Immature natural killer cell (primary cell): ENCODE data around the gene PTMA. TPM values are rescaled to one million over a fixed set of nuclear protein-coding genes. Genes with fewer than 3 reads are reported as not detected.

Experiments used
- DNase-seq, 3 donors: peaks; one replicate each; pipeline ENCODE4 v3.0.0; 2022; ENCODE audit warnings: mixed read lengths in 1 of 3
- H3K27ac Mint-ChIP-seq, 6 donors: one replicate each; pipeline ENCODE4 v1.8.0; 2020; ENCODE audit warnings: mixed read lengths in 6 of 6, mild to moderate bottlenecking in 5 of 6, inconsistent platforms in 4 of 6, moderate library complexity in 3 of 6
- H3K27me3 Mint-ChIP-seq, 3 donors: one replicate each; pipeline ENCODE4 v1.8.0; 2020 to 2021; ENCODE audit warnings: low read depth in 3 of 3, mild to moderate bottlenecking in 3 of 3, mixed read lengths in 3 of 3, moderate library complexity in 3 of 3, inconsistent platforms in 1 of 3
- H3K36me3 Mint-ChIP-seq, 3 donors: one replicate each; pipeline ENCODE4 v1.8.0; 2020; ENCODE audit warnings: mixed read lengths in 3 of 3, inconsistent platforms in 2 of 3, mild to moderate bottlenecking in 2 of 3
- H3K4me1 Mint-ChIP-seq, 2 donors: one replicate each; pipeline ENCODE4 v1.8.0; 2020; ENCODE audit warnings: inconsistent platforms in 2 of 2, mild to moderate bottlenecking in 2 of 2, mixed read lengths in 2 of 2, moderate library complexity in 1 of 2
- H3K4me3 Mint-ChIP-seq, 5 donors: one replicate each; pipeline ENCODE4 v1.8.0; 2020; ENCODE audit warnings: mild to moderate bottlenecking in 5 of 5, mixed read lengths in 5 of 5, inconsistent platforms in 3 of 5, moderate library complexity in 3 of 5
- H3K9me3 Mint-ChIP-seq, 6 donors: one replicate each; pipeline ENCODE4 v1.8.0; 2020; ENCODE audit warnings: mild to moderate bottlenecking in 6 of 6, mixed read lengths in 6 of 6, inconsistent platforms in 4 of 6, moderate library complexity in 3 of 6
- polyA plus RNA-seq, 3 donors: library from polyadenylated mRNA; unstranded; fragments of 300-500 nt; fragmentation: Illumina TruSeq; gene quantifications; one replicate each; pipeline ENCODE4 v1.2.3, GENCODE V29; 2021

Gene PTMA
- polyA plus RNA-seq, 3 donors from 2014 or later = 953 to 2,361 (median 1,987) TPM

DNA sequence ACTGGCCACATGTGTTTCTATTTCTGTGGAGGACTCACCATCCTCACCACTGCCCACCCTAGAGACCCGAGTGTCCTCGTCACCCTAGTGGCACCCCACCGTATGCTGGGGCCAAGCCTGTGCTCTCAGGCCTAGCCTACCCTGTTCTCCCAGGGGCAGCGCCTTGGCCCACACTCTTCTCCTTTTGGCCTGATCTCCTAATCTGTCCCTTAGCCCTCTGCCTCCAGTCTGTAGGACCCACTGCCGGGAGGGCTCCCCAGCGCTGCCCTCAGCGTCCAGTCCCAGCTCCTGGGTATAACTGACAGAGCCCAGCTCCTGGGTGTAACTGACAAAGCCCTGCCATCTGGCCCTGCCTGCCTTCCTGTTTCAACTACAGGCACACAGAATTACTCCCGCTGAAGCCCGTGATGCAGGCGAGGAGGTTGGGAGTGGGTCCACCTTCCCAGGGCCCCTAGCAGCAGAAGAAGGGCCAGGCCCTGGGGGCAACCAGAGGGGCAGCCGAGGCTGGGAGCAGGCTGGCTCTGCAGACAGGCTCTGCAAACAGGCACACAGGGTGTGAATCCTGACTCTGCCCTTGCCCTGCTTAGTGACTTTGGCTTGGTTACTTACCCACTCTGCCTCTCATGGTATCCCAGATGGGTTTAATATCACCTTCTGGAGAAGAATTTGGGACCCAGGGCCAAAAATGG lies 25.6 kb upstream of the PTMA start:
- Mint-ChIP-seq H3K9me3 (no peaks in the 10 kb centered on the region), H3K4me1 (peaks cover 2 to 3% of the 10 kb centered on the region in 2 donors), H3K27ac (peak overlapping the region in 1 of 6 donors; percentile 50), H3K27me3 (peaks cover 8 to 11% (median 8%) of the 10 kb centered on the region in 3 donors), H3K4me3 (peak overlapping the region in 3 of 5 donors; percentile 7 to 23 (median 14)), H3K36me3 (peaks cover 0 to 4% (median 0%) of the 10 kb centered on the region in 3 donors)
- DNase-seq = no peak

- peaks cover 0 to 3% of the 10 kb centered on the region in 2 donors for H3K4me1 Mint-ChIP-seq
- H3K36me3 Mint-ChIP-seq = peaks cover 0 to 4% (median 0%) of the 10 kb centered on the region in 3 donors
- H3K27me3 Mint-ChIP-seq = peaks cover 8 to 11% (median 8%) of the 10 kb centered on the region in 3 donors
- H3K9me3 Mint-ChIP-seq = no peaks in the 10 kb centered on the region
- no peak overlapping the region for H3K4me3 Mint-ChIP-seq
- H3K27ac Mint-ChIP-seq = no peak overlapping the region
- DNase-seq = no peak
These were observed 24.8 kb upstream of the PTMA start for GRCh38 chr2:231683292-231684235.

- no peak overlapping the region for H3K27ac Mint-ChIP-seq
- H3K4me1 Mint-ChIP-seq = peaks cover 0 to 3% of the 10 kb centered on the region in 2 donors
- no peak for DNase-seq
These were observed 23.8 kb upstream of the PTMA start for GRCh38 chr2:231684314-231685223.

GRCh38 chr2:231685349-231686191 lies 22.8 kb upstream of the PTMA start:
- peaks cover 0 to 3% of the 10 kb centered on the region in 2 donors for H3K4me1 Mint-ChIP-seq
- H3K27ac Mint-ChIP-seq = no peak overlapping the region
- no peaks in the 10 kb centered on the region for H3K9me3 Mint-ChIP-seq
- no peak overlapping the region for H3K4me3 Mint-ChIP-seq
- H3K27me3 Mint-ChIP-seq = peaks cover 5 to 9% (median 8%) of the 10 kb centered on the region in 3 donors
- H3K36me3 Mint-ChIP-seq = peaks cover 0 to 4% (median 0%) of the 10 kb centered on the region in 3 donors
- no peak for DNase-seq

More at GRCh38 chr2:231684314-231685223, 23.8 kb upstream of the PTMA start:
- H3K36me3 Mint-ChIP-seq = peaks cover 0 to 4% (median 0%) of the 10 kb centered on the region in 3 donors
- H3K9me3 Mint-ChIP-seq = no peaks in the 10 kb centered on the region
- H3K27me3 Mint-ChIP-seq = peaks cover 6 to 8% (median 6%) of the 10 kb centered on the region in 3 donors
- no peak overlapping the region for H3K4me3 Mint-ChIP-seq

GRCh38 chr2:231686192-231687100 lies 21.9 kb upstream of the PTMA start:
- Mint-ChIP-seq H3K4me3 (no peak overlapping the region), H3K9me3 (no peaks in the 10 kb centered on the region), H3K36me3 (peaks cover 0 to 4% (median 0%) of the 10 kb centered on the region in 3 donors), H3K4me1 (peaks cover 0 to 3% of the 10 kb centered on the region in 2 donors), H3K27ac (peak overlapping the region in 1 of 6 donors; percentile 60), H3K27me3 (peaks cover 5 to 8% (median 7%) of the 10 kb centered on the region in 3 donors)
- no peak for DNase-seq

GRCh38 chr2:231687133-231687852 lies 21.0 kb upstream of the PTMA start:
- peak; percentile 62 to 69 (median 66) for DNase-seq
- peaks cover 0 to 3% (median 0%) of the 10 kb centered on the region in 3 donors for H3K36me3 Mint-ChIP-seq
- H3K9me3 Mint-ChIP-seq = no peaks in the 10 kb centered on the region
- H3K4me1 Mint-ChIP-seq = peaks cover 0 to 3% of the 10 kb centered on the region in 2 donors
- H3K27me3 Mint-ChIP-seq = peaks cover 4 to 5% (median 4%) of the 10 kb centered on the region in 3 donors
- no peak overlapping the region for H3K4me3 Mint-ChIP-seq
- H3K27ac Mint-ChIP-seq = peak overlapping the region in 2 of 6 donors; percentile 13 to 67

DNA sequence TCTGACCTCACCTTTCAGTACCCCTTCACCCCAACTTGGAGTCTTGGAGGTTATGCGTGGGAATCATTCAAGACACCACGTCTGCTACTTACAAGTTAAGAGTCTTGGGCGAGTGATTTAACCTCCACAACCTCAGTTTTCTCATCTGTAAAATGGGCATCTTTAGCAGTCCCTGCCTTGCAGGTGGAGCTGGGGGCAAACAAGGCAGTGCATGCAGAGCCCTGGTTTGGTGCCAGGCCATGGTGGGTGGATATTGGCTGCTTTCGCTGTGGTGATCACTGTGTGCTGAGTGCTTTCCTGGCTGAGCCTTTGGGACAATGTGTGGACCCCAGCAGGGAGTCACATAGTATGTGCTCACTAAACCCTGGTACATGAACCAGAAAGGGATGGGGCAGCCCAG lies 20.4 kb upstream of the PTMA start:
- H3K4me1 Mint-ChIP-seq = peaks cover 0 to 2% of the 10 kb centered on the region in 2 donors
- H3K27me3 Mint-ChIP-seq = peaks cover 1 to 5% (median 4%) of the 10 kb centered on the region in 3 donors
- no peaks in the 10 kb centered on the region for H3K36me3 Mint-ChIP-seq
- no peaks in the 10 kb centered on the region for H3K9me3 Mint-ChIP-seq
- DNase-seq = no peak
- H3K4me3 Mint-ChIP-seq = no peak overlapping the region
- peak overlapping the region in 1 of 6 donors; percentile 24 for H3K27ac Mint-ChIP-seq

- H3K9me3 Mint-ChIP-seq = no peaks in the 10 kb centered on the region
- no peaks in the 10 kb centered on the region for H3K36me3 Mint-ChIP-seq
- H3K27ac Mint-ChIP-seq = no peak overlapping the region
- H3K4me1 Mint-ChIP-seq = peaks cover 0 to 2% of the 10 kb centered on the region in 2 donors
- DNase-seq = no peak
- no peak overlapping the region for H3K4me3 Mint-ChIP-seq
- peaks cover 1 to 5% (median 4%) of the 10 kb centered on the region in 3 donors for H3K27me3 Mint-ChIP-seq
These were observed 19.6 kb upstream of the PTMA start for GRCh38 chr2:231688719-231689118.

- no peaks in the 10 kb centered on the region for H3K36me3 Mint-ChIP-seq
- H3K4me1 Mint-ChIP-seq = peaks cover 0 to 2% of the 10 kb centered on the region in 2 donors
- peaks cover 1 to 5% (median 4%) of the 10 kb centered on the region in 3 donors for H3K27me3 Mint-ChIP-seq
- no peak overlapping the region for H3K27ac Mint-ChIP-seq
- H3K9me3 Mint-ChIP-seq = no peaks in the 10 kb centered on the region
- DNase-seq = no peak
- no peak overlapping the region for H3K4me3 Mint-ChIP-seq
These were observed 19.0 kb upstream of the PTMA start for GRCh38 chr2:231689124-231689893.

DNA sequence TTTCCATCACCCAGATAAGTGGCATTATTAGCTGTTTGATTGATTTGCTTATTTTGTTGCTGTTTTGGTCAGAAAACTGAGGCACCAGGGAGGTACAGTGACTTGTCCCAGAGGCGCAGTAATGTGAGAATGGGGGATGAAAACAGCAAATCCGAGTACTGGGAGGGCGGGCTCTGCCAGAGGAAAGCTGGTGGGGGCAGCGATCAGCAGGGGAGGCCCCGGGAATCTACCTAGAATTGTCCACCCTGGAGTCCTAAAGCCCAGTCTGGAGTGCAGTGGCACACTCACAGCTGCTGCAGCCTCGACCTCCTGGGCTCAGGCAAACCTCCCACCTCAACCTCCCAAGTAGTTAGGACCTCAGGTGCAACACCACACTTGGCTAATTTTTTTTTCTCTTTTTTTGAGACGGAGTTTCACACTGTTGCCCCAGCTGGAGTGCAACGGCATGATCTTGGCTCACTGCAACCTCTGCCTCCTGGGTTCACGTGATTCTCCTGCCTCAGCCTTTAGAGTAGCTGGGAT lies 17.0 kb upstream of the PTMA start:
- Mint-ChIP-seq H3K27ac (no peak overlapping the region), H3K36me3 (no peaks in the 10 kb centered on the region), H3K27me3 (peaks cover 1 to 5% (median 2%) of the 10 kb centered on the region in 3 donors), H3K4me1 (peaks cover 0 to 2% of the 10 kb centered on the region in 2 donors), H3K4me3 (no peak overlapping the region), H3K9me3 (no peaks in the 10 kb centered on the region)
- no peak for DNase-seq
